ENCODE measurements around the gene NHEJ1. TPM values are rescaled to one million over a fixed set of nuclear protein-coding genes. Genes with fewer than 3 reads are reported as not detected.

Gene NHEJ1
- total RNA-seq (10 to 100 TPM; 17.3 to 21.1 (median 18.2) TPM), total RNA-seq (2.5 to 13.3 (median 7.0) reads per million in 29 experiments)
- total RNA-seq (2013) = 18.8 TPM

- ATAC-seq (replicated peaks in 1 of 4) (peak; percentile 85 to 93 (median 86)), DNase-seq (peak; percentile 74 to 95 (median 86))
- no peaks in the 10 kb centered on the region for H3K27me3 Mint-ChIP-seq
- H3K4me1 Mint-ChIP-seq = peaks cover 16 to 31% (median 22%) of the 10 kb centered on the region in 3 donors
- peaks cover 4 to 14% of the 10 kb centered on the region in 2 experiments for H3K4me1 ChIP-seq (ENCODE audit: control insufficient read depth in 1 of 2, extremely low read depth in 1 of 2, insufficient read depth in 2 of 2, low read length in 2 of 2)
- H3K27ac Mint-ChIP-seq = peak within 1 kb of the TSS; percentile 95 to 97
- ChIA-PET CTCF (interaction anchor here (0.6 to 3.0 kb wide), 15 partner anchors 10 to 385 kb away, joined by 3 to 39 read pairs (median 7); partner anchors contain the start of genes CNPPD1 (in 2 of the 2), DNAJB2 (in 1 of the 2), GLB1L (in 1 of the 2) and SLC23A3 (in 1 of the 2)), POLR2A (interaction anchor here in 1 of 2 donors (0.6 to 0.8 kb wide), 2 partner anchors 50 to 68 kb away, joined by 3 read pairs; no protein-coding TSS in a partner anchor)
- H3K9me3 ChIP-seq = no peaks in the 10 kb centered on the region
- peak within 1 kb of the TSS; percentile 68 for H3K27ac ChIP-seq (ENCODE audit: low read length)
- peaks cover 19% of the 10 kb centered on the region for H3K36me3 Mint-ChIP-seq
- no peaks in the 10 kb centered on the region for H3K27me3 ChIP-seq (replicated peaks in 1 of 2; ENCODE audit: control insufficient read depth in 2 of 2, extremely low read depth in 1 of 2, insufficient read depth in 2 of 2, low read length in 1 of 2)
- H3K4me3 Mint-ChIP-seq = peak within 1 kb of the TSS; percentile 86 to 94 (median 88)
- H3K9me3 Mint-ChIP-seq = no peaks in the 10 kb centered on the region
- H3K4me3 ChIP-seq (ENCODE audit: control insufficient read depth in 1 of 2, extremely low read depth in 1 of 2, low read length in 1 of 2) = peak within 1 kb of the TSS; percentile 65 to 85
- peaks cover 0 to 19% of the 10 kb centered on the region in 2 donors for H3K36me3 ChIP-seq (ENCODE audit: control insufficient read depth in 2 of 2, extremely low read depth in 1 of 2, insufficient read depth in 1 of 2, low read length in 1 of 2)
- under 1% methylated on average over 58 of the region's 70 CpGs for WGBS (ENCODE audit: insufficient coverage)
Measured at GRCh38 chr2:219160186-219161017, at the start of gene NHEJ1. TSS of gene NHEJ1 (minus strand) at chr2:219160815. CDS start at chr2:219158362, 2,453 bp downstream.

- 72% methylated on average over 8 of the region's 18 CpGs for WGBS (ENCODE audit: insufficient coverage)
- no peaks in the 10 kb centered on the region for H3K27me3 ChIP-seq (replicated peaks in 1 of 2; ENCODE audit: control insufficient read depth in 2 of 2, extremely low read depth in 1 of 2, insufficient read depth in 2 of 2, low read length in 1 of 2)
- POLR2A ChIA-PET = interaction anchor here in 1 of 2 donors (1.1 kb wide), 1 partner anchor 28 kb away, joined by 3 read pairs; no protein-coding TSS in a partner anchor
- peaks cover 14 to 54% of the 10 kb centered on the region in 2 experiments for H3K4me1 ChIP-seq (ENCODE audit: control insufficient read depth in 1 of 2, extremely low read depth in 1 of 2, insufficient read depth in 2 of 2, low read length in 2 of 2)
- peaks cover 7% of the 10 kb centered on the region for H3K36me3 Mint-ChIP-seq
- ATAC-seq (replicated peaks in 1 of 4) (no peak), DNase-seq (no peak)
- H3K9me3 ChIP-seq = no peaks in the 10 kb centered on the region
- CTCF ChIA-PET = interaction anchor here in 1 of 2 donors (1.0 kb wide), 1 partner anchor 50 kb away, joined by 4 read pairs; no protein-coding TSS in a partner anchor
- H3K27ac Mint-ChIP-seq = peak overlapping the region; percentile 72 to 99
- peaks cover 0 to 29% of the 10 kb centered on the region in 2 donors for H3K36me3 ChIP-seq (ENCODE audit: control insufficient read depth in 2 of 2, extremely low read depth in 1 of 2, insufficient read depth in 1 of 2, low read length in 1 of 2)
- H3K9me3 Mint-ChIP-seq = no peaks in the 10 kb centered on the region
- H3K4me3 Mint-ChIP-seq = peak overlapping the region in 2 of 3 donors; percentile 9 to 39
- H3K4me1 Mint-ChIP-seq = peaks cover 45 to 50% (median 47%) of the 10 kb centered on the region in 3 donors
- no peaks in the 10 kb centered on the region for H3K27me3 Mint-ChIP-seq
- no peak overlapping the region for H3K4me3 ChIP-seq (ENCODE audit: control insufficient read depth in 1 of 2, extremely low read depth in 1 of 2, low read length in 1 of 2)
- H3K27ac ChIP-seq (ENCODE audit: low read length) = peak overlapping the region; percentile 49
Measured at GRCh38 chr2:219209236-219210195, 48.9 kb upstream of the NHEJ1 start.

GRCh38 chr2:219207884-219208740 lies 47.5 kb upstream of the NHEJ1 start:
- H3K4me1 ChIP-seq (ENCODE audit: control insufficient read depth in 1 of 2, extremely low read depth in 1 of 2, insufficient read depth in 2 of 2, low read length in 2 of 2) = peaks cover 14 to 54% of the 10 kb centered on the region in 2 experiments
- H3K9me3 ChIP-seq = no peaks in the 10 kb centered on the region
- CTCF ChIA-PET = interaction anchor here (0.5 to 1.1 kb wide), 4 partner anchors 32 to 89 kb away, joined by 3 to 4 read pairs (median 3); partner anchors contain the start of gene CNPPD1 (in 1 of the 2)
- H3K36me3 ChIP-seq (ENCODE audit: control insufficient read depth in 2 of 2, extremely low read depth in 1 of 2, insufficient read depth in 1 of 2, low read length in 1 of 2) = peaks cover 0 to 27% of the 10 kb centered on the region in 2 donors
- H3K27ac ChIP-seq (ENCODE audit: low read length) = peak overlapping the region; percentile 15
- no peaks in the 10 kb centered on the region for H3K27me3 ChIP-seq (replicated peaks in 1 of 2; ENCODE audit: control insufficient read depth in 2 of 2, extremely low read depth in 1 of 2, insufficient read depth in 2 of 2, low read length in 1 of 2)
- DNase-seq (no peak), ATAC-seq (replicated peaks in 1 of 4) (no peak)
- Mint-ChIP-seq H3K4me3 (peak overlapping the region; percentile 84 to 90 (median 86)), H3K27me3 (no peaks in the 10 kb centered on the region), H3K27ac (peak overlapping the region; percentile 72 to 99), H3K4me1 (peaks cover 45 to 50% (median 47%) of the 10 kb centered on the region in 3 donors), H3K9me3 (no peaks in the 10 kb centered on the region), H3K36me3 (peaks cover 4% of the 10 kb centered on the region)
- 92% methylated on average over 5 of the region's 17 CpGs for WGBS (ENCODE audit: insufficient coverage)
- POLR2A ChIA-PET = interaction anchor here in 1 of 2 donors (0.5 to 0.6 kb wide), 2 partner anchors 49 to 312 kb away, joined by 3 read pairs; no protein-coding TSS in a partner anchor
- H3K4me3 ChIP-seq (ENCODE audit: control insufficient read depth in 1 of 2, extremely low read depth in 1 of 2, low read length in 1 of 2) = no peak overlapping the region

GRCh38 chr2:219207134-219207883 lies 46.7 kb upstream of the NHEJ1 start:
- CTCF ChIA-PET = interaction anchor here in 1 of 2 donors (0.6 to 1.9 kb wide), 7 partner anchors 31 to 980 kb away, joined by 3 to 11 read pairs (median 6); partner anchors contain the start of gene CNPPD1
- WGBS (ENCODE audit: insufficient coverage) = 35% methylated on average over 17 of the region's 22 CpGs
- Histone ChIP-seq H3K9me3 (no peaks in the 10 kb centered on the region), H3K4me1 (ENCODE audit: control insufficient read depth in 1 of 2, extremely low read depth in 1 of 2, insufficient read depth in 2 of 2, low read length in 2 of 2) (peaks cover 14 to 54% of the 10 kb centered on the region in 2 experiments), H3K4me3 (ENCODE audit: control insufficient read depth in 1 of 2, extremely low read depth in 1 of 2, low read length in 1 of 2) (peak overlapping the region; percentile 60 to 80), H3K27me3 (replicated peaks in 1 of 2; ENCODE audit: control insufficient read depth in 2 of 2, extremely low read depth in 1 of 2, insufficient read depth in 2 of 2, low read length in 1 of 2) (no peaks in the 10 kb centered on the region), H3K27ac (ENCODE audit: low read length) (peak overlapping the region; percentile 82), H3K36me3 (ENCODE audit: control insufficient read depth in 2 of 2, extremely low read depth in 1 of 2, insufficient read depth in 1 of 2, low read length in 1 of 2) (peaks cover 0 to 27% of the 10 kb centered on the region in 2 donors)
- no peaks in the 10 kb centered on the region for H3K9me3 Mint-ChIP-seq
- ATAC-seq (replicated peaks in 1 of 4) (no peak), DNase-seq (peak in 1 of 35 experiments; percentile 11)
- peaks cover 45 to 50% (median 47%) of the 10 kb centered on the region in 3 donors for H3K4me1 Mint-ChIP-seq
- no peaks in the 10 kb centered on the region for H3K27me3 Mint-ChIP-seq
- POLR2A ChIA-PET = interaction anchor here (0.6 to 1.1 kb wide), 4 partner anchors 31 to 48 kb away, joined by 3 to 9 read pairs (median 3); partner anchors contain the start of genes CNPPD1 (in 1 of the 2) and GLB1L (in 1 of the 2)
- peak overlapping the region; percentile 84 to 90 (median 86) for H3K4me3 Mint-ChIP-seq
- peak overlapping the region; percentile 72 to 99 for H3K27ac Mint-ChIP-seq
- peaks cover 4% of the 10 kb centered on the region for H3K36me3 Mint-ChIP-seq
